Measurements from ENCODE around the gene ASNSD1.

Gene ASNSD1

GRCh38 chr2:189661148-189661956, at the start of gene ASNSD1:
ASNSD1 (plus strand) TSS chr2:189661459; CDS start chr2:189666133, 4,674 bp downstream.
- DNase-seq = peak; percentile 99

- peak; percentile 95 for DNase-seq
Measured at GRCh38 chr2:189613077-189613636, 48.1 kb upstream of the ASNSD1 start.

- DNase-seq = peak; percentile 77
Measured at GRCh38 chr2:189613650-189614420, 47.4 kb upstream of the ASNSD1 start.

GRCh38 chr2:189614585-189614984, 46.7 kb upstream of the ASNSD1 start:
- DNase-seq = no peak

DNA sequence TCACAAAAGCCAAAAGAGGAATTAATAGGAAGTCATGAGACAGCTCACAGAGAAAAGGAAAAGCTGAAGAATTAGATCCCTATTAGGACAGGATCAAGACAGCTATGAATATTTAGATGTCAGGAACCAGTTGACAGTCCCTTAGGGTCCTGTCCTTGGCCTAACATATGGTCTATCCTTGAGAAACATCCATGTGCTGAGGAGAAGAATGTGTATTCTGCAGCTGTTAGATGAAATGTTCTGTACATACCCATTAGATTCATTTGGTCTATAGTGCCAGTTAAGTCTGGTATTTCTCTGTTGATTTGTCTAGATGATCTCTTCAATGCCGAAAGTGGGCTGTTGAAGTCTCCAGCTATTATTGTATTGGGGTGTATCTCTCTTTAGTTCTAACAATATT, 43.1 kb upstream of the ASNSD1 start:
- no peak for DNase-seq

- no peak for DNase-seq
Measured at GRCh38 chr2:189621781-189622180, 39.5 kb upstream of the ASNSD1 start.

DNA sequence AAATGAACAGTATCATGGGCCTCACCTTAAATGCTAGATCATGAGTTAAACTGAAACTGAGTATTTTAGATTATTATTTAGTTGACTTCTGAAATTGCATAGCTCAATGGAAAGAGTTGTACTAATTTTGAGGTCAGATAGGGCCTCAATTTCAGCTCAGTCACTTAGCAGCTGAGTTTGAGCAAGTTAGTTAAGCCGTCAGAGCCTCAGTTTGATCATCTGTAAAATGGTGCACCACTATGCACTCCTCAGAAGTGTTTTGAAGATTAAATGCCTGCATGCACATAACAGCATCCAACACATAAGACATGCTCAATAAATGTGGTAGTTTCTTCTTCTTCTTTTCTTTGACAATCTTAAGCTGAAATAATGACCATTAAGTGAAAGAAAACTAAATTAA, 38.2 kb upstream of the ASNSD1 start:
- no peak for DNase-seq

- peak; percentile 22 for DNase-seq
Measured at GRCh38 chr2:189624648-189625355, 36.5 kb upstream of the ASNSD1 start.

- DNase-seq = no peak
Measured at GRCh38 chr2:189625636-189626035, 35.6 kb upstream of the ASNSD1 start.

DNA sequence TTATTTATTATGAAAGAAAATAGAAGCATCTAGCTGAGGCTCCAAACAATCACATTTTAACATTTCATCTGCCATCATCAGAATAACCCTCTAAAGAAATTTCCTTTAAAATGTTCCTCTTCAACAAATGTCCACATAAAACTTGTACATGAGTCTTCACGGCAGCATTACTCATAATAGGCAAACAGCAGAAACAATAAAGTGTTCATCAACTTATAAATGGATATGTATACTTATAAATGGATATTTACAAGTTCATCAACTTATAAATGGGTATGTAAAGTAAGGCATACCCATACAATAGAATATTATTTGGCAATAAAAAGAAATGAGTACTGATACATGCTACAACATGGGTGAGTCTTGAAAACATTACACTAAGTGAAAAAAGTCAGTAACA, 33.5 kb upstream of the ASNSD1 start:
- DNase-seq = no peak

GRCh38 chr2:189628817-189629530, 32.3 kb upstream of the ASNSD1 start:
- DNase-seq = peak; percentile 45

GRCh38 chr2:189629531-189630453, 31.5 kb upstream of the ASNSD1 start:
- DNase-seq = no peak

DNA sequence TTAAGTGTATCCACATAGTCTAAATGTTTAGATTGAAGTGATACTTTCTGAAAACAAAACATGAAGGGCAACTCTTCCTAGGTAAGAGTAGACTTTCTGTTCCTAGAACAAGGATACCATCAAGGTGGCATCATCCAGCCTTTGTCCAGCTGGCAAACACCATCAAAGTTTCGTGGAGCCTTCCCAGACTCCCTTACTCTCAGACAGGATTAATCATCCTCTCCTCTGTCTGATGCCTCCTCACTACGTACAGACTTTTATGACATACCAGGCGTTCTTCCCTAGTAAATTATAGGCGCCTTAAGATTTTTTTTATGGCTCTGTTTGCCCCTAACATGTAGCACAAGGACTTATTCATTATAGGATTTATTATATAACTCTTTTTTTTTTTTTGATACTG, 29.4 kb upstream of the ASNSD1 start:
- no peak for DNase-seq

- DNase-seq = peak; percentile 57
Measured at GRCh38 chr2:189633392-189633811, 27.9 kb upstream of the ASNSD1 start.

DNA sequence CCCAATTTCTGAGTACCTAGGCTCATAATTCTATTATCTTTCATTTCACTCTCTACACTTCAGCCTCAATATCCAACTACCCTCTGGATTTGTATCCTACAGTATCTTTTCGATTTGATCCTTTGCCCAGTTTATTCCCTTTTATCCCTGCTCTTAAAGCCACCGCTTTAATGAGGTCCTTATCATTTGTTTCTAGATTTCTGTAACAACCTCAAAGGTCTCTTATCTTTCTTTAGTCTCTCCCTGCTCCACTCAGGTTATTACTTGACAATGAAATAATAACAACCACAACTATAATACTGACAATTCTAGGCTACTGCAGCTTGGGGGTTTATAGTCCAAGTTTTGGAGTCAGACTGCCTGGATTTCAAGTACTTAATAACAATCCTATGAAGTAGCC, 25.9 kb upstream of the ASNSD1 start:
- DNase-seq = no peak

- DNase-seq = no peak
Measured at GRCh38 chr2:189638301-189639006, 22.8 kb upstream of the ASNSD1 start.

- DNase-seq = no peak
Measured at GRCh38 chr2:189639007-189639609, 22.2 kb upstream of the ASNSD1 start.

DNA sequence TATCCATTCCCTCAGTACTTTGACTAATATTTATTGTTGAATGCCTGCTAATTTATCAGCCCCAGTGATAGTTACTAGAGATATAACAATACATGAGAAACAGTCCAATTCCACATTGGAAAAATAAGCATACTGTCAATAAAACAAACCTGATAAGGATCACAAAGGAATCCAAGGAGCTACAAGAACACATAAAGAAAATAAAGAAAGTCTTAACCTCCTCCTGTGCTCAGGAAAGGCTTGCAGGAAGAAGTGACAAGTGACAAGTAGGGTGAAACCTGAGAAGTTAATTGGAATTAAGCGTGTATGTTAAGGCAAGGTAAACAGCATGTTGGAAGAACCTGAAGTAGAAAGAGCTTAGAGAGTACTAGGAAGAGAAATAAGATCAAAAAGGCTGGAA, 20.3 kb upstream of the ASNSD1 start:
- DNase-seq = no peak

DNA sequence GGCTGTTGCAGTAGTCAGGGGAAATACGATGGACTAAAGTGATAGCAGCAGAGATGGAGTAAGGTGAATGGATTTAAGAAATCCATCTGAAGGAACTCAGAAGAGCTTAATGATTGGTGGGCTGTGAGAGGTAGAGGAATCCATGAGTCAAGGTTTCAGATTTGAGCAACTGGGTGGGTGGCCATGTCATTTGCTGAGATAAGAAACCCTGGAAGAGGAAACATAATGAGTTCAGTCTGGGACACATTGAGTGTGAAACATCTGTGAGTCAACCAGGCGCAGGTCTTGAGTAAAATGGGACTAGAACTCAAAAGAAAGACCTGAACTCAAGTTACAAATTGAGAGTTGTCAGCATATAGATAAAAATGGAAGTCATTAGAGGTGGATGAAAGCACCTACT, 19.7 kb upstream of the ASNSD1 start:
- peak; percentile 22 for DNase-seq

DNA sequence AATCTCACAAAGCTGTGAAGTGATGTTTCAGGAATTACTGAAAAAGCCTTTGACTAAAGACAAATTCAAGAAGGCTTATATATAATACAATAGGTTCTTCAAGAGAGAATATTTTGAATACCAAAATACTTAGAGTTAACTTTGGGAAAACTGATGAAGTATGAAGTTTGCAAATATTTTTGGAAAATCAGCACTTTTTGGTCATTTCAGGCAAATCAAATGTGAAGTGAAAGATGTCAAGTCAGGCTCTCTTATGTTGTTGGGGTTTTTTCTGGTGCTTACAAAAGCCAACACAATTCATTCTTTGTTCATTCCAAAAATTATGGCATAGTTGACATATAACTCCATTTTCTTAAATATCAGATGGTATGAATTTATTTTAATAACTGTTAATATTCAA, 14.7 kb upstream of the ASNSD1 start:
- DNase-seq = no peak

Data from OCI-M1 (cell line).